Activated effector memory CD4-positive, alpha-beta T cell treated with anti-CD3 and anti-CD28 coated beads, Interleukin-2, amount 50 U/mL, for 16 hours (primary cell): ENCODE data around the gene CELF1.

Source experiments
- DNase-seq: peaks from one replicate; pipeline ENCODE4 v3.0.0-alpha.2; 2020

The CELF1 gene

DNA sequence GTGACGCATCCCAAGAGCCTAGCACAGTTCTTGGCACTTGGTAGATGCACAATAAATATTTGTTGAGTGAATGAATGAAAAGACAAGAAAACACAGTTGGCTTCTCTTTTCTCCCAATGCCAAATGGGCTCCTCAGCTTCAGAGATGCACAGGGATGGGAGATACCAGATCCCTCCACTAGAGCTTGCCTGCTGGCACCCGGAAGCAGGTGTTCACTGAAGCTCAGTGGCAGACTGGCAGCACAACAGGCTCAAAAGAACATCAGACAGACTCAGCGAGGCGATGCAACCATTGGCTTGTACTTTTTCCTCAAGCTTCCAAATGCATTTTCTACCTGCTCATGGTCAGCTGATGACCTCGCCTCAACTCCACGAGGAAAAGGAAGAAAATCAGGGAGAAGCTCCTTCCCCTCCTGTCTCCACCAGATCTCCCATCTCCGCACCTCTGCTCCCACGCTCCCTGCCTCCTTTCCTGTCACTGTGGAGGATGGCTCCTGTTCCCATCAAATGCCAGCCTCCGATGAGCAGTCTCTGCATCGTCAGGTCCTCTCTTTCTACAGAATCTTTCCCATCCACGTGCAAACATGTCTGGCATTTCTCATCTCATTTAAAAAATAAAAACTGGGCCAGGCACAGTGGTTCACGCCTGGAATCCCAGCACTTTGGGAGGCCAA is 109.8 kb downstream of the CELF1 start:
- no peak for DNase-seq

DNA sequence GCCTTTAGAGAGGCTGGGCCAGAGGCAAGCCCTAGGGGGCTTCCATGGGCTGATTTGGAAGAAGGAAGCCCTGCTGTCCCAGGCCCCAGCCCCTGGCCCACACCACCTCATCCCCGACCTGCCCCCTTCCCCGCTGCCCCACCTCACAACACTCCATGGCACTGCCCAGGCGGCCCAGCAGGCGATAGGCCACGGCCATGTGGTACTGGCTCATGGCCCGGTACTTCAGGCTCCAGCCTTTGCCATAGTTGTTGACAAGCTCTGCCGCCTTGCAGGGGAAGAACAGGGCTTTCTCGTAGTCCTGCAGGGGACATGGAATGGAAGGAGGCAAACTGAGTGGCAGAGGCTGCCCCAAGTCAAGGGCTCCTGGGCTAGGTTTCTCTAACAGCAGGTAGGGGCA is 110.4 kb downstream of the CELF1 start:
- DNase-seq = no peak

DNA sequence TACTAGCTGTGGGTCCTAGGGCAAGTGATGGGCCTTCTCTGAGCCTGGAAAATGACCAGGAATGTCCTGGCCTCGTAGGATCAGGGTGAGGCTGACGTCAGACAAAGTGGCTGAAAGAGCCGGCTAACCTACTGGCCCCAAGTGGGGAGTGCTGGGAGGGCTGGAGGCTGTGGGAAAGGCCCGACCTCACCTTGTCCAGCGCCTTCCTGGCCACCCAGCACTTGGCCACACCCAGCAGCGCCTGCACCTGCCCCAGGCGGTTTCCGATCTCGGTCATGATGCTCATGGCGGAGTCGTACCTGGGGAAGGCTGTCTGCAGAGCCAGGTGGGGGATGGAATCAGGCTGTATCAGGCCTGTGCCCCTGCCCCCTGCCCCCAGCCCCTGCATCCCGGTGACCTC is 111.5 kb downstream of the CELF1 start:
- DNase-seq = no peak

DNA sequence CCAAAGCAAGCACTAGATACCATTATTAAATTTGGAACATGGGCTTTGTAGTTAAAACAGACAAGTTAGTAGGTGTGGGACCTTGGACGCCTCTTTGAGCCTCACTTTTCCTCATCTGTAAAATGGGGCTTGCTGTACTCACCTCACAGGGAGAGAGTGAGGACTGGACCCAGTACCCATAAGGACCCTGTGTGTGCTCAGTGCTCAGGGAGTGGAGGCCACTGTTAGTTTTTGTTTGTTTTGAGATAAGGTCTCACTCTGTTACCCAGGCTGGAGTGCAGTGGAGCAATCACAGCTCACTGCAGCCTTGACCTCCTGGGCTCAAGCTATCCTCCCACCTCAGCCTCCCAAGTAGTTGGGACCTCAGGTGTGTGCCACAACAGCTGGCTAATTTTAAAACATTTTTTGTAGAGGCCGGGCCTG is 112.9 kb downstream of the CELF1 start:
- DNase-seq = no peak

DNA sequence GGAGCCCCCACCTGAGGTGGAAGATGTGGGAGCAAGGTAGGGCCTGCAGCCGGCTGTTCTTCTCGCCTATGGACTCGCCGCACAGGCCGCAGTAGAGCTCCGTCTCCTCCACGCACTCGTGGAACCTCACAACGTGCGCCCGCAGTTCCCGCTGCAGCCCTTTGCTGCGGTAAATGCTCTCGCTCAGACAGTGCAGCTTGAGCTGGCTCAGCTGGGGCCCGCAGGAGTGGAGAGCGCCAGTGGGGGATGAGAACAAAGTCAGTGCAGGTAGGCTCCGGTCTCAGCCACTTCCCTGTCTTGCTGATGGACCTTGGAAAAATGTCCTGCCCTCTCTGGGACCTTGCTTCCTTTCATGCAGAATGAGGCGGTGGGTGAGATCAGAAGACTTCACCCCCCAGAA is 114.2 kb downstream of the CELF1 start:
- no peak for DNase-seq

DNA sequence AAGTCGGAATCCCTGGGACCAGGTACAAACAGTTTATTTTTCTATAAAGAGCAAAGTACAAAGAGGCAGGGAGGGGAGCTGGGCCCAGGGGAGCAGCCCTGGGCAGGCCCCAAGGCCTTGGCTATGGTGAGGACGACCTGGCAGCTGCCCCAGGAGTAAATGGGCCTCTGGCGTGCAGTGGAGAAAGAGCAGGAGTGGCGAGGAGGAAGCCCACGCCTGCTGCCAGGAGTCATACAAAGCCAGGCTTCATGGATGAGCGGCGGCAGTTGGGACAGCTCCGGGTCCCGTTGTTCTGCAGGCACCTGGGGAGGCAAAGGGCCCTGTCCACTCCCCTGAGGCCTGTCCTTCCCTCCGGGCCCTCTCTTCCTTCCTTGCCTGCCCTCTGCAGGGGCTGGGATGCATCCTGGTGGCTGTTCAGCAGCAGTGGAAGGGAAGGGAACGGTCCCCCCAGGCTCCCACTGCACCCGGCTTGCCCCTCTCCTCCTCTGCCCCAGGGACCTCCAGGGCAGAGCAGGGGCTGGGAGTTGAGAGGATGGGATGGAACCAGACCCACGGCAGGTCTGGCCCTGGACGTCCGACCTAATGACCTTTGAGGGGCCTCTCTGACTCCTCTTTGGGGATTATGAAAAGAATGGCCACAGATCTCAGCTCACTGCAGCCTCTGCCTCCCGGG is 115.0 kb downstream of the CELF1 start:
- DNase-seq = no peak

DNA sequence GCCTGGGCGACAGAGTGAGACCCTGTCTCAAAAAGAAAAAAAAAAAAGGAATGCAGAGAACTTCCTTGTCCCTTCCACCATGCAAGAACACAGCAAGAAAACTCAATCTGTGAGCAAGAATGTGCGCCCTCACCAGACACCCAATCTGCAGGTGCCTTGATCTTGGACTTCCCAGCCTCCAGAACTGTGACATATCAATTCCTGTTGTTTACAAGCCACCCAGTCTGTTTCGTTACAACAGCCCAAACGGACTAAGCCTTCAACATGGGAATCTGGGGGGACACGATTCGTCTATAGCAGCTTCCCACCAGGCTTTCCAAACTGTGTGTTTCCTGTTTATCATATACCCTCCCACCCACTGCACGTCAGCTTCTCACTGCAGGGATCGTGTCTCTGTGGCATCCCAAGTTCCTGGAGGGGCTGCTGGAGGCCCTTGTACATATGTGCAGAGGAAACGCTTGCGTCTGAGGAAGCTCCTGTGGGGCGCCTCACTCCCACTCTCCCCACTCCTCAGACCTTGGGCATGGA is 115.7 kb downstream of the CELF1 start:
- DNase-seq = no peak

DNA sequence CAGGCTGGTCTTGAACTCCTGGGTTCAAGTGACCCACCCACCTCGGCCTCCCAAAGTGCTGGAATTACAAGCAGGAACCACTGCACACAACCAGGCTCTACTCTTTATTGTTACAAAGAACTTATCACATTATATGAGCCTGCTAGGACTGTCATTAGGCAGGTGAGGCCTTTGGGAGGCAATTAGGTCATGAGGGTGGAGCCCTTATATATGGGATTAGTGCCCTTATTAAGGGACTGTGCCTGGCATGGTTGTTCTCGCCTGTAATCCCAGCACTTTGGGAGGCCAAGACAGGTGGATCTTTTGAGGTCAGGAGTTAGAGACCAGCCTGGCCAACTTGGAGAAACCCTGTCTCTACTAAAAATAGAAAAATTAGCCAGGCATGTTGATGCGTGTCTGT is 116.2 kb downstream of the CELF1 start:
- no peak for DNase-seq

DNA sequence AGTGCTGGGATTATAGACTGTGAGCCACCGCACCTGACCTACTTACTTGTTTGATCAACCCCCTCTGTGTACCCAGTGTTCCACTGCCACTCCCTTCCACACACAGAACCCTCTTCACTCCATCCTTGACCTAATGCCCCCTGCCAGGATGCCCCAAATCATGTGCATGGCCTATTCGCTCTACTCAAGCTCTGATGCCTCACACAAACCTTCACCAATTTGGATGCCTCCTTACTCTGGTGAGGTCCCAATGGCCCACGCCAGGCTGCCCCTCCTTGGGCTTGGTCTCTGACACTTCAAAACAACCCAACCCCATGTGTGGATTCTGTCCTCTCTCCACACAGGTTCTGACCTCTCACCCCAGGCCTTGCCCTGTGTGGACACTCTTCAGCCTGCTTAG is 117.2 kb downstream of the CELF1 start:
- no peak for DNase-seq

DNA sequence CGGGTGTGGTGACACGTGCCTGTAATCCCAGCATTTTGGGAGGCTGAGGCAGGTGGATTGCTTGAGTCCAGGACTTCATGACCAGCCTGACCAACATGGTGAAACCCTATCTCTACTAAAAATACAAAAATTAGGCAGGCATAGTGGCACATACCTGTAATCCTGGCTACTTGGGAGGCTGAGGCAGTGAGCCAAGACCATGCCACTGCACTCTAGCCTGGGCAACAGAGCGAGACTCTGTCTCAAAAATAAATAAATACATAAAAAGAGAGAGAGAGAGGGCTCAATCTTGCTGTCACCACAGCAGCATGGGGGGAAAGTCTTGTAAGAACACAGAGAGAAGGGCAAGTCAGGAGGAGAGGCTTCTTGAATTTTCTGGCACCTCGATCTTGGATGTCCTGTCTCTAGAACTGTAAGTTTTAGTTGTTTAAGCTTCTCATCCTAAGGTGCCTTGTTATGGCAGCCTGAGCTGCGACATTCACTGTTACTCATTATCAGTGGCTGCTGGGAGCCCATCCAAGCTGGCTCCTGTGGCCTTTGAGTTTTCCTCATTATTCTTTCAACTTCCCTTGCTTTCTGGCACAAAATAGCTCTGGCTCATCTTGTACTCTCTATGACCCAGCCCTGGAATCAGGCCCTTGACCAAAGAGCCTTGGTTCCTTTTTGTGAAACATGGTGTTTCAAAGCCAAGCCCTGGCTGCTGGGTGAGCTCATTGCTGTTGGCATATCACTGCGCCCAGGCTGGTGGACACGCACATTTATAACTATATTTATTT is 118.7 kb downstream of the CELF1 start:
- DNase-seq = no peak

DNA sequence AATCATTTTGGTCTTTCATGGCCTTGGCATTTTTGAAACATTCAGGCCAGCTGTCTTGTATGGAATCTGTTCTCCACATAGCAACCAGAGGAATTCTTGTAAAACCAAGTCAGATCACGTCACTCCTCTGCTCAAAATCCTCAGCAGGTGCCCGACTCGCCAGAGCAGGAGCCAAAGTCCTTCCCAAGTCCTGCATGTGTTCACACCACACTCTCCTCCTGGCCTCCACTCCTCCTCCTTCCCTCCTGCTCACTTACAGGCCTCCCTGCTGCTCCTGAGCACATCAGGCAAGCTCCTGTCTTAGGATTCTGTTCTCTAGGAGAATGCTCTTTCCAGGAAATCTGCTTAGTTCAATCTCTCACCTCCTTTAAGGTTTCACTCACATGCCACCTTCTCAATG is 119.8 kb downstream of the CELF1 start:
- no peak for DNase-seq

DNA sequence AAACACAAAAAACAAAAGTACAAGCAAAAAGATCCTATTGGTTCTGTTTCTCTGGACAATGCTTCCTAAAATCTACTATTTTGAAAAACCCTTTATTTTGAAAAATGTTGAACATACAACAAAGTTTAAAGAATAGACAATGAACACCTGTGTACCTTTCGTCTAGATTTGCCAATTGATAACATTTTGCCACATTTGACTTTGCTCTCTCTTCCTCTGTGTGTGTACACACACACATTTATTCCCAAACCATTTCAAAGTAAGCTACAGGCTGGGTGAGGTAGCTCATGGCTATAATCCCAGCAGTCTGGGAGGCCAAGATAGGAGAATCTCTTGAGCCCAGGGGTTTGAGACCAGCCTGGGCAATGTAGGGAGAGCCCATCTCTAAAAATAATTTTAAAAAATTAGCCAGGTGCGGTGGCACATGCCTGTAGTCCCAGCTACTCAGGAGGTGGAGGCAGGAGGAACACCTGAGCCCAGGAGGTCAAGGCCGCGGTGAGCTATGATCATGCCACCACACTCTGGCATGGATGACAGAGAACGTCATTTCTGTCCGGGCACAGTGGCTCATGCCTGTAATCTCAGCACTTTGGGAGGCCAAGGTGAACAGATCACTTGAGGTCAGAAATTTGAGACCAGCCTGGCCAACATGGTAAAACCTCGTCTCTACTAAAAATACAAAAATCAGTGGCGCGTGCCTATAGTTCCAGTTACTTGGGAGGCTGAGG is 121.4 kb downstream of the CELF1 start:
- no peak for DNase-seq

DNA sequence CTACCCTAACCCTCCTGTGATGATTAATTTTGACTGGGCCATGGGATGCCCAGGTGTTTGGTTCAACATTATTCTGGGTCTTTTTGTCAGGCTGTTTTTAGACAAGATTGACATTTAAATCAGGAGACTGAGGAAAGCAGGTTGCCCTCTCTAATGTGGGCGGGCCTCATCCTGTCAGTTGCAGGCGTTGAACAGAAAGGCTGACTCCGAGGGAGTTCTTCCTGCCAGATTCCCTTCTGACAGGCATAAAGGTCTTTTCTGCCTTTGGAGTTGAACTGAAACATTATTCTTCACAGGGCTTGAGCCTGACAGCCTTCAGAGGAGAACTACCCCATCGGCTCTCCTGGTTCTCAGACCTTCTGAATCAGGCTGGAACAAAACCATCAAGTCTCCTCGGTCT is 122.4 kb downstream of the CELF1 start:
- DNase-seq = no peak

DNA sequence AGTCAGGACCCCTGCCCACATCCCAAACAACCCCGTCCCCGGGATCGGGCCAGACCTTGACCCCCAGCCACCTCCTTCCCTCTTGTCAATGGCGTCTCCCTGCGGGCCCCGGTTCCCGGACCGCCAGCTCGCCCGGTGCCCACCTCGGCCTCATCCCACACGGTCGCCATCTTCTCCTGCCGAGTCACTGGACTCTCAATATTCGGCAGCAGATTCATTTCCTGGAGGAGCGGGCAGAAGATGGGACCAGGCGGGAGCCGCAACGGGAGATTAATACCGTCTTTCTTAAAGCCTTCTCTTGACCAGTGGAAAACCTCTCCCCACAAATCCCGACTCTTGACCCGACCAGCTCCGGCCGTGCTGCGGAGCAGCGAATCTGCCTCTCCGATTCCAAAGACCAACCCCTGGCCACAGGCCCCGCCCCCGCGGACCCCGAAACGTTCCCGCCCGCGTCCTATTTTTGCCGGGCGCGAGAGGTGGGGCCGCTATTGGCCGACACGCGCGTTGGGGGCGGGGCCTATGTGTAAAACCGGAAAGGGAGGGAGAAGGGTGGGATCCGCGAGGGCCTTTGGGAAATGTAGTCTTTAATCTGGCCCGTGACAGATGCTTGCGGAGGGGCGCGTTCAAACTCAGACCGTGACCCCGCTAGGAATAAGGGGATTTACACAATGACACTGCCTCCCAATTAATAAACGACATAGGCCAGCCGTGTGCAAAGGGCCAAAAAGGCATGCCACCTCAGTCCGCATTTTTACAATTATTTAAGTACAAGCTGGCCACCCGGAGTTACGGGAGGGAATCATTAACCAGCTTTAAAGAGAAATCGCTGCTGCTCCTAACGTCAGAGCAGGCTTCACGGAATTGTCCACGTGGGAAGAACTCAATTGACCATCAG is 126.6 kb downstream of the CELF1 start, which contains the start of gene PSMC3:
TSS of gene PSMC3 (minus strand) at position 378 of the 895 bp plus-strand sequence. CDS start at position 218, 160 bp downstream.
- peak; percentile 99 for DNase-seq

DNA sequence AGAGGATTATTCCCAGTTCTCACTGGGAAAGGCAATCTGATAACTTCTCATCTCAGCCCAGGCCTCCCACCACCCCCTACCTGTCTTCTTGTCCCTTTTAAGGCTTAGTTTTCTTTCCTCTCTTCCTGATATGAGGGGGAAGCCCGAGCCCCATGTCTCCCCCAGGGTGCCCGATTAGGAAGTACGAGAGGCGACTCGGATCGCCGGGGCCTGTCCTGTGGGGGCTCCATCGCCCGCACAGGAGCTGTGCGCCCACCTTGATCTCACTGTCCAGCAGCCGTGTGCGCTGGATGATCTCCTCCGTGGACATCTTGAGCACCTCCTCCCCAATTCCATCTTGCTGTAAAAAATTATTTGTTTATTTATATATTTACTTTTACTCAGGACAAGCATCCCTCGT is 127.3 kb downstream of the CELF1 start:
- DNase-seq = no peak

DNA sequence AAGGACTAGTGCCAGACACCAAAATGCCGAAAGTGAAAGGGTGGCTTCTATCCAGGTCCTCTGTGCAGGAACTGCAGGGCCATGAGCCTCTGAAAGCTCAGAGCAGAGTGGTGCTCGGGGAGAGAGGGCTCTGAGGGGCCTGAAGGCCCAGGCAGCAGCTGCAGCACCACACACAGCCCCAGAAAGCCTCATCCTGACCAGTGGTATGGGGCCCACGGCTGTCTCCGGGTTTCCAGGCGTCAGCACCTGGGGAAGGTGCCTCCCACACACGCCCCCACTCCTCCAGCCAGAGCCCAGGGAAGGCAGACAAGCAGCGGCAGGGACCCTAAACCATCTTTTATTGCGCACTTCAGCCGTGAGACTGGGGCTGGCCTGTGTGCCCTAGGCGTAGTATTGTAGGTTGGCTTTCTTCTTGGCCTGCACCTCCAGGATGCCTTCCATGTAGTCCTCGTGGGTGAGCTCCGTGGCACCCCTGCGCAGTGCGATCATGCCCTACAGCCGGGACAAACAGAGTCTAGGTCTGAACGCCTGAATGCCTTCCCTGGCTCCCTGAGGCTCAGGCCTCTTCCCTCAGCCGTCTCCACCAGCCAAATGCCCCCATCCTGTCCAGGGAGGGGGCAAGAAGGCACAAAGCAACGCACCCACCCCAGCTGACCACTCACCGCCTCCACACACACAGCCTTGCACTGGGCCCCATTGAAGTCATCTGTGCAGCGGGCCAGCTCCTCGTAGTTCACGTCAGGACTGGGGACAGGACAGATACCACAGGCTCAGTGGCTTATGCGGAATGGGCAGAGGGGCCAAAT is 134.3 kb downstream of the CELF1 start:
- DNase-seq = no peak

DNA sequence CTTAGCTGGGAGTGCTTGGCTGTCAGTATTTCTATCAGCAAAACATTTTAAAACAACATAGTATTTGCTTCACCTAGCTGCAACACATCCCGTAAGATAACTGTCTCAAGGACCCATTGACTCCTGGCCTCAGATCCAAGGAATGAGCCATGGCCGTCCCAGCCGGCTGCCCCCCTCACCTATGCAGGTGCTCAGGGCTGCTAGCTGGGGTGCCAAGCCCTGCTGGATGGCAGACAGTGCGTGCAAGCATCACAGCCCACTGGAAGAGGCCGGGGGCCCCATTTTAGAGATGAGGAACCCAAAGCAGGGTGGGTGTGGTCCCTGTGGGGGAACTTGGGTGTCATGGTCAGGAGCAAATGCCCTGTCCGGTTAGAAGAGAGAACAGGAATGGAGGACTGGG is 135.2 kb downstream of the CELF1 start:
- no peak for DNase-seq

DNA sequence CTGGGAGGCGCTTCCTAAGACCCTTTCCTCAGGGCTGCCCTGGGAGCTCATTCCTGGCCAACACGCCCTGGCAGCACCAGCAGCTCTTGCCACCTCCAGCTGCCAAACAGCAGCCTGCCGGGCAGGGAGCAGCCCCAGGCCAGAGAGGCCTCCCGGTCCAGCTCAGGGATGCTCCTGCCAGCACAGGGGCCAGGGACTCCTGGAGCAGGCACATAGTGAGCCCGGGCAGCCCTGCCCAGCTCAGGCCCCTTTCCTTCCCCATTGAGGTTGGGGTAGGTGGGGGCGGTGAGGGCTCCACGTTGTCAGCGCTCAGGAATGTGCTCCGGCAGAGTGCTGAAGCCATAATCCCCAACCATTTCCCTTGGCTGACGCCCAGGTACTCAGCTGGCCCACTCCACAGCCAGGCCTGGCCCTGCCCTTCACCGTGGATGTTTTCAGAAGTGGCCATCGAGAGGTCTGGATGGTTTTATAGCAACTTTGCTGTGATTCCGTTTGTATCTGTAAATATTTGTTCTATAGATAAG is 136.9 kb downstream of the CELF1 start:
- DNase-seq = no peak
